Type B pancreatic cell (in vitro differentiated cells): ENCODE measurements around the gene DYRK1A. TPM values are rescaled to one million over a fixed set of nuclear protein-coding genes. Genes with fewer than 3 reads are reported as not detected.
A peak's percentile ranks its signal among the peaks of the same experiment; 100 is the strongest.

ENCODE experiments used
- DNase-seq: peaks from one replicate; pipeline ENCODE4 v3.0.0; 2021; ENCODE audit warnings: mixed read lengths; ENCODE audit not compliant: unreplicated experiment; ENCODE audit errors: extremely low spot score
- H3K27ac Mint-ChIP-seq: 2 replicates; pipeline ENCODE4 v1.8.0; 2021; ENCODE audit warnings: mild to moderate bottlenecking, mixed read lengths
- H3K27me3 Mint-ChIP-seq: 2 replicates; pipeline ENCODE4 v1.8.0; 2021; ENCODE audit warnings: mixed read lengths
- H3K36me3 Mint-ChIP-seq: 2 replicates; pipeline ENCODE4 v1.8.0; 2021; ENCODE audit warnings: mixed read lengths
- H3K4me1 Mint-ChIP-seq: one replicate; pipeline ENCODE4 v1.8.0; 2021; ENCODE audit warnings: mixed read lengths; ENCODE audit not compliant: unreplicated experiment
- H3K4me3 Mint-ChIP-seq: 2 replicates; pipeline ENCODE4 v1.8.0; 2021; ENCODE audit warnings: mild to moderate bottlenecking, mixed read lengths
- H3K9me3 Mint-ChIP-seq: 2 replicates; pipeline ENCODE4 v1.8.0; 2021; ENCODE audit warnings: mixed read lengths
- total RNA-seq: library from RNA; stranded (reverse); gene quantifications from 2 replicates; pipeline ENCODE4 v1.2.1, GENCODE V29; 2021; ENCODE audit warnings: low replicate concordance
- TF ChIP-seq, protein P1 (sequence below): fragments of 200-600 bp; sonication (generic); conservative IDR thresholded peaks from 2 replicates; pipeline ENCODE4 v1.5.0; 2021; ENCODE audit warnings: antibody characterized with exemption, mild to moderate bottlenecking

Gene DYRK1A
- total RNA-seq, 1 donor from 2014 or later, result 70.6 TPM

GRCh38 chr21:37414292-37415253 is 48.0 kb downstream of the DYRK1A start:
- Mint-ChIP-seq H3K36me3 (peaks cover 6% of the 10 kb centered on the region), H3K27me3 (no peaks in the 10 kb centered on the region), H3K9me3 (no peaks in the 10 kb centered on the region), H3K27ac (no peak overlapping the region), H3K4me3 (no peak overlapping the region), H3K4me1 (peaks cover 35% of the 10 kb centered on the region)
- no peak for DNase-seq
- TF ChIP-seq, protein P1, sequence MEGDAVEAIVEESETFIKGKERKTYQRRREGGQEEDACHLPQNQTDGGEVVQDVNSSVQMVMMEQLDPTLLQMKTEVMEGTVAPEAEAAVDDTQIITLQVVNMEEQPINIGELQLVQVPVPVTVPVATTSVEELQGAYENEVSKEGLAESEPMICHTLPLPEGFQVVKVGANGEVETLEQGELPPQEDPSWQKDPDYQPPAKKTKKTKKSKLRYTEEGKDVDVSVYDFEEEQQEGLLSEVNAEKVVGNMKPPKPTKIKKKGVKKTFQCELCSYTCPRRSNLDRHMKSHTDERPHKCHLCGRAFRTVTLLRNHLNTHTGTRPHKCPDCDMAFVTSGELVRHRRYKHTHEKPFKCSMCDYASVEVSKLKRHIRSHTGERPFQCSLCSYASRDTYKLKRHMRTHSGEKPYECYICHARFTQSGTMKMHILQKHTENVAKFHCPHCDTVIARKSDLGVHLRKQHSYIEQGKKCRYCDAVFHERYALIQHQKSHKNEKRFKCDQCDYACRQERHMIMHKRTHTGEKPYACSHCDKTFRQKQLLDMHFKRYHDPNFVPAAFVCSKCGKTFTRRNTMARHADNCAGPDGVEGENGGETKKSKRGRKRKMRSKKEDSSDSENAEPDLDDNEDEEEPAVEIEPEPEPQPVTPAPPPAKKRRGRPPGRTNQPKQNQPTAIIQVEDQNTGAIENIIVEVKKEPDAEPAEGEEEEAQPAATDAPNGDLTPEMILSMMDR, result no peak

- no peaks in the 10 kb centered on the region for H3K27me3 Mint-ChIP-seq
- TF ChIP-seq, protein P1, result no peak
- no peak overlapping the region for H3K27ac Mint-ChIP-seq
These were observed 49.4 kb downstream of the DYRK1A start for GRCh38 chr21:37415939-37416338.

GRCh38 chr21:37416914-37417313 is 50.3 kb downstream of the DYRK1A start:
- no peak for DNase-seq
- Mint-ChIP-seq H3K27ac (no peak overlapping the region), H3K27me3 (no peaks in the 10 kb centered on the region), H3K36me3 (peaks cover 8% of the 10 kb centered on the region), H3K4me1 (peaks cover 30% of the 10 kb centered on the region), H3K9me3 (no peaks in the 10 kb centered on the region), H3K4me3 (no peak overlapping the region)
- TF ChIP-seq, protein P1, result no peak

More at GRCh38 chr21:37415939-37416338, 49.4 kb downstream of the DYRK1A start:
- H3K4me3 Mint-ChIP-seq, result no peak overlapping the region
- H3K36me3 Mint-ChIP-seq, result peaks cover 8% of the 10 kb centered on the region
- peaks cover 36% of the 10 kb centered on the region for H3K4me1 Mint-ChIP-seq
- H3K9me3 Mint-ChIP-seq, result no peaks in the 10 kb centered on the region
- DNase-seq, result no peak

GRCh38 chr21:37419228-37419906 is 52.8 kb downstream of the DYRK1A start:
- Mint-ChIP-seq H3K4me3 (no peak overlapping the region), H3K27me3 (no peaks in the 10 kb centered on the region), H3K4me1 (peaks cover 25% of the 10 kb centered on the region), H3K9me3 (no peaks in the 10 kb centered on the region), H3K36me3 (peaks cover 17% of the 10 kb centered on the region), H3K27ac (peak overlapping the region; percentile 12)
- DNase-seq, result no peak
- TF ChIP-seq, protein P1, result no peak

DNA sequence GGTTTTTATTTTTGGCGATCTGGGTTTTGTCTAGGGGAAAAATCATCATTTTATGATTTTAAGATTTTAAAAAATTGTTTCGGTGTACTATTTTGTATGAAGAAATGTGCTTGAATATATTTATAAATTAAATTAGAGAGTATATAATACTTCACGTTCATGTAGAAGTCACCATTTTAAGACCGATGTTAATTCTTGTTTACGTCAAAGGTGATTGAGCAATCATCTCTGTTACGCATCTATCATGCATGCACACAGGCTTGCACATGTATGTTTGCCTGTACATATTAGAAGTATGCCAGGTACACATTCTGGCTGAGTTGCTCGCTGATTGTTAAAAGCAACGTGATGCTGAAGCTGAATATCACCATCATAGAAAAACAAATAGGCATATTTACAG is 54.7 kb downstream of the DYRK1A start:
- peaks cover 7% of the 10 kb centered on the region for H3K9me3 Mint-ChIP-seq
- TF ChIP-seq, protein P1, result no peak
- H3K27ac Mint-ChIP-seq, result no peak overlapping the region
- H3K4me3 Mint-ChIP-seq, result no peak overlapping the region
- peaks cover 20% of the 10 kb centered on the region for H3K4me1 Mint-ChIP-seq
- H3K27me3 Mint-ChIP-seq, result no peaks in the 10 kb centered on the region
- peaks cover 26% of the 10 kb centered on the region for H3K36me3 Mint-ChIP-seq
- no peak for DNase-seq
